GM18502 (cell line): ENCODE measurements around the gene GNPDA1.

Source experiments
- ATAC-seq: cut with Tn5 transposase; IDR thresholded peaks from one replicate; pipeline ENCODE4 v1.9.1; 2021; ENCODE audit warnings: mild to moderate bottlenecking; ENCODE audit not compliant: unreplicated experiment, poor library complexity

Gene GNPDA1

DNA sequence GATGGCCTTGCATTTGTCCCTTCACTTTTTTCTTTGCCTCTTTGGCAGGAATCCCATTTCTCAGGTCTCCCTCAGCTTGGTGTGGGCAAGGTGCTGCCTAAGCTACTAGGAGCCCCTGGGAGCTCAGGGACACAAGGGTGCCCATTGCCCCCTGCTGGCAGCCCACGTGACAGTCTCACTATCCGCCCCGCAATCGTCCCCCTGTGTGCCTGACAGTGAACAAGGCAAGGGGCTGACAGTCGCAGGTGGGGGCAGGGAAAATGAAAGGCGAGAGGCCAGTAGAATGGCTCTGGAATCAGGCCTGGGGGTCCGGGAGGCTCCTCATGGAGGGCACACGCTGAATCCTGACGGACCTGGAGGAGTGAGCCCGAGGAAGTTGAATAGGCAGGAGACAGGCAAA, 52.8 kb downstream of the GNPDA1 start:
- no peak for ATAC-seq

DNA sequence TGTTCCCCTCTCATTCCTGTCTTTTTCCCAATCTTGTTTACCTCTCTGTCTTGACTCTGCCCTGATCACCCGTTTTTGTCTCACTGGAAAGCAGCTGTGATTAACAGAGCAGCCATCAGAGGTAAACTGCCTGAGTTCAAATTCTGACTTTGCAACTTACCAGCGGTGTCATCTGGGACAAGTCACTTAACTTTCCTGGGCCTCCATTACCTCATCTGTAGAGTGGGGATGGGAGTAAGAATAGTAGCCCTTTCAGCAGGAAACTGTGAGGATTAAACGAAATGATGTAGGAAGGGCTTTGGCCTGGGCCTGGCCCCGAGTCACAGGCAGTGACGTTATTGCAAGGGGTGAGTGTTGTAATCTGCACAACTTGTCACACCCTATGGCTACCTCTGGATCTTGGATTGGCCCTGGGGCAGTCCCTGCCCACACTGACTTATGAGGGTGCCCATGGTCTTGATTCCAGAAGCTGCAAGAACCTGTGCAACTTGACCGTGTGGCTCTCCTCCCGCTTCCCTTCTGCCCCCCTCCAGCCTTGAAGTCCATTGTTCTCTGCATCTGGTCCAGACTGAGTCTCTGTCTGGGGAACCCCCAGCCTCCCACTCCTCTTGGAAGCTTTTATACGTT, 54.2 kb downstream of the GNPDA1 start:
- no peak for ATAC-seq

DNA sequence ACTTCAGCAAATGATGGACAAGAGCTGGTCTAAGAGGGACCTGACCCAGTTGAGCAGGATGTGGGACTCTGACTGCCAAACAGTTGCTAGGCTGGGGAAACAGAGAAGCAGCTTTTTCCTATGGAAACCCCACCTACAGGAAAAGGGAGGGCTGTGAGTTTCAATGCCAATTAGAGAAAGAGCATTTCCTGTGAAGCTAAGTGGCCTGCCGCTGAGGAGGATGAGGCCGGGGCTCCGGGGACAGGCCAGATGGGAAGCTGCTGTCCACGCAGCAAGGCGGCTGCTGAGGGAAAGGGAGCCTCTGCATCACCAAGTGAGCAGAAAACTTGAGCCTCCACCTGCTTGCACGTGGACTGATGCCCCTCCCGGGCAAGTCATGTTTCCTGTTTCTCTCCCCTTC, 54.7 kb downstream of the GNPDA1 start, which contains the start of gene PCDH12:
TSS of gene PCDH12 (minus strand) at position 90 of the 400 bp plus-strand sequence. CDS start 351 bp downstream, outside the sequence.
- ATAC-seq = no peak

DNA sequence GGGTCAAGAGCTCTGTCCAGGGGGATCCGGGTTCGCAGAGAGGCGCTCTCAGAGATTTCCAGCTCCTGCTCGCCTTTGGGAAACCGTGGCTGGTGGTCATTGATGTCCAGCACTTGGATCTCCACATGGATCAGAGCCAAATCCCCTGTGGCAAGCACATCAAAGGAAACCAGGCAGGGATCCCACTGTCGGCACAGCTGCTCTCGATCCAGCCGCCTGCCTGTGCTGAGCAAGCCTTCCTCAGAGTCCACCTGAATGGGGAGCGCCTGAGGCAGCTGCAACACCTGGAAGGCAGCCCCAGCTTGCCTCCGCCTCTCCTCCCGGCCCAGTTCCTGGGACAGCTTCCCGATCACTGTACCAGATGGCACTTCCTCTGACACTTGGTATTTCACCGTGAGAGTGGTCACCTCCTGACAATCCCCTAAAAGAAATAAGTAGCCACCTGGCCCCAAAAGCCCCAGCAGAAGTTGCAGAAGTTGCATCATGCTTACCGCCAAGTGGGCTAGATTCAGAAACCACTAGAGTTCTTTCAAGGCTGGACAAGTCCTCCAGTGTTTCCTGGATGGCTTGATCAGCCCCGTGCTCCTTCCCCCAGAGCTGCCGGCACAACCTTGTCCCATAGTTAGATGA, 55.3 kb downstream of the GNPDA1 start:
- no peak for ATAC-seq

DNA sequence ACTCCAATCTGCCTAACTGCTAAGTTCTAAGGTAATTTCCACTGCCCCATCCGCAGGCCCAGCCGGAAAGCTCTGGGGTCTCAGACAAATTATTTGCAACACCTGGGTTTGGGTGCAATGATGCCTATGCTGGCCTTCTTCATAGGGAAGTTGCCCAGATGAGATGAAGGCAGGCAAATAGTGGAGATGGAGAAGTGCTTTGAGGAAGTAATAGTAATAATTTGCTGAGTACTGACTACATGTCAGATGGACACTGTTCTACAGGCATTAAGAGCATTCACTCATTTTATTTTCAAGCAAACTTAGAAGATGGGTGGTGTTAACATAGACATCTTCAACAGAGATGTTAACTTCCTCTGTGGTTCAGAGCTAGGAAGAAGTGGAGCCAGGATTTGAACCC, 58.6 kb downstream of the GNPDA1 start:
- no peak for ATAC-seq

DNA sequence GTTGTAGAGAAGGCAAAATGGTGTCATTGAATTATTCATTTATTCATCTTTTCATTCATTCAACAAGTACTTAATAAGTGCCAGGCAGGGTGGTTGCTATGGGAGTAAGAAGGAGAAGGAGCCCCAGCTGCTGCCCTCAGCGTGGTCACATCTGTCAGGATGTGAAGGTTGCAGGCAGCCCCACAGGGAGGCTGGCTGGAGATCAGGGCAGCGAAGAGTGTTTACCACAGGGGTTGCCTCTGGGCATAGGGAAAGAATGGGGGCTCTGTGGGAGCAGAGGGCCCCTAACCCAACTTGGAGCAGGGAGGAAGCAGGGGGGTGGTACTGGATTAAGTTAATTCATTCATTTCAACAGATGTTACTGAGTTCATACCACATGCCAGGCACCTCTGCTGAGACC, 60.8 kb downstream of the GNPDA1 start:
- no peak for ATAC-seq

DNA sequence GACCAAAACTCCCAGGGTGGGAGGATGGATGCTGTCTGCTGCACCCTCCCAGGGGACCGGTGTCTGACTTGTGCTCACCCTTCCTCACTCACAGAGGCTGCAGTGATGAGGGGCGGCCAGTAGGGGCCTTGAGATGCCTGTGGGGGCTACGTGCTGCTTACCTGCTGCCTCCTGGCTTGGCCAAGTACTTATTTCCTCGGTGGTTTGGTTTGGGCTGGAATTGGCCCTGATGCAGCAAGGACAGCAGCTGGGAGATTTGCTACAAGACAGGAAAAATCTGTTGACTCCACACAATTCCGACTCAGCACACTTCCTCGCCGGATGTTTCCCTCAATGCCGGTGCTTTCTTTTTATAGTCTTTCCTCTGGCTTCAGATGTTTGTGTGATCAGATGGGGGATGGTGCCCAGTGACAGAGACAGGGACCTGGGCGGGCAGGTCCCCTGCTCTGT, 61.5 kb downstream of the GNPDA1 start:
- ATAC-seq = peak; percentile 93
